Liver (tissue), 2 donors: Measurements from ENCODE around the gene CCDC15.

Source experiments
- SP1 ChIP-seq: IDR thresholded peaks from 2 replicates; pipeline ENCODE4 v1.6.1; 2018; ENCODE audit warnings: antibody characterized with exemption, mild to moderate bottlenecking
- TF ChIP-seq, protein P1 (sequence below): IDR thresholded peaks from 2 replicates; pipeline ENCODE4 v1.6.1; 2016; ENCODE audit warnings: antibody characterized with exemption
- donor health status: healthy.

DNA sequence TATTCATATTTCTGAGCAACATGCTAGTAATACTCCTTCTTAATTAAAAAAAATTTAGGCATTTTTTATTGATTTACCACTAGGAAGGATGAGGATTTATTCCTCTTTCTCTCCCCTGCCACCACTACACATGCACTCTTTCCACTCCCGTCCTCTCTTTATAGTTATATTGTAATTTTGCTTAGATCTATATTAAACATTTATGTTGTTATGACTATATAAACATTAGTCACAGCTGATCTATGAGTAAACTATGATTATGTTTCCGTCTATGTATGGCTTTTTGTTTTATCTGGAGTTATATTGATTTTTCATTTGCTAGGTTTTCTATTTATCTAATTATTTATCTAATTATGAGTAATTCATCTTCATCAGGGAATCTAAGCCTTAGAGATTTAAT, 17.8 kb downstream of the CCDC15 start:
- TF ChIP-seq, protein P1, sequence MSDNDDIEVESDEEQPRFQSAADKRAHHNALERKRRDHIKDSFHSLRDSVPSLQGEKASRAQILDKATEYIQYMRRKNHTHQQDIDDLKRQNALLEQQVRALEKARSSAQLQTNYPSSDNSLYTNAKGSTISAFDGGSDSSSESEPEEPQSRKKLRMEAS = no peak
- TF ChIP-seq SP1 = no peak
